Astrocyte (in vitro differentiated cells and primary cell): Measurements from ENCODE around the gene FKBP7.

ENCODE experiments used
- EZH2 ChIP-seq: IDR thresholded peaks from 2 replicates; pipeline ENCODE4 v1.6.1; 2012; ENCODE audit warnings: mild to moderate bottlenecking, low read length, inconsistent platforms; ENCODE audit not compliant: insufficient read depth
- TF ChIP-seq, protein P1 (sequence below): IDR thresholded peaks from 2 replicates; pipeline ENCODE4 v1.5.1; 2011; ENCODE audit warnings: low read depth, mild to moderate bottlenecking, inconsistent platforms, low read length, moderate library complexity; ENCODE audit not compliant: insufficient read depth

- TF ChIP-seq, protein P1, sequence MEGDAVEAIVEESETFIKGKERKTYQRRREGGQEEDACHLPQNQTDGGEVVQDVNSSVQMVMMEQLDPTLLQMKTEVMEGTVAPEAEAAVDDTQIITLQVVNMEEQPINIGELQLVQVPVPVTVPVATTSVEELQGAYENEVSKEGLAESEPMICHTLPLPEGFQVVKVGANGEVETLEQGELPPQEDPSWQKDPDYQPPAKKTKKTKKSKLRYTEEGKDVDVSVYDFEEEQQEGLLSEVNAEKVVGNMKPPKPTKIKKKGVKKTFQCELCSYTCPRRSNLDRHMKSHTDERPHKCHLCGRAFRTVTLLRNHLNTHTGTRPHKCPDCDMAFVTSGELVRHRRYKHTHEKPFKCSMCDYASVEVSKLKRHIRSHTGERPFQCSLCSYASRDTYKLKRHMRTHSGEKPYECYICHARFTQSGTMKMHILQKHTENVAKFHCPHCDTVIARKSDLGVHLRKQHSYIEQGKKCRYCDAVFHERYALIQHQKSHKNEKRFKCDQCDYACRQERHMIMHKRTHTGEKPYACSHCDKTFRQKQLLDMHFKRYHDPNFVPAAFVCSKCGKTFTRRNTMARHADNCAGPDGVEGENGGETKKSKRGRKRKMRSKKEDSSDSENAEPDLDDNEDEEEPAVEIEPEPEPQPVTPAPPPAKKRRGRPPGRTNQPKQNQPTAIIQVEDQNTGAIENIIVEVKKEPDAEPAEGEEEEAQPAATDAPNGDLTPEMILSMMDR: no peak
- TF ChIP-seq EZH2: no peak
These were observed 846 bp upstream of the FKBP7 start for GRCh38 chr2:178479275-178479616.
